K562 (cell line): Measurements from ENCODE around the gene SART3. TPM values are rescaled to one million over a fixed set of nuclear protein-coding genes. Genes with fewer than 3 reads are reported as not detected.
A peak's percentile ranks its signal among the peaks of the same experiment; 100 is the strongest.

Experiments
- BRF2 ChIP-seq: IDR thresholded peaks from 3 replicates; pipeline ENCODE4 v1.6.1; 2011; ENCODE audit warnings: borderline replicate concordance, mild to moderate bottlenecking; ENCODE audit not compliant: insufficient read length, insufficient read depth
- CUX1 ChIP-seq: fragments of 200-800 bp; sonication (Bioruptor generic); IDR thresholded peaks from 2 replicates; pipeline ENCODE4 v1.6.1; 2016; ENCODE audit warnings: missing genetic modification characterization, missing compliant biosample characterization
- E2F4 ChIP-seq: sonication (generic); formaldehyde crosslinking; IDR thresholded peaks from 2 replicates; pipeline ENCODE4 v1.8.0; 2022; ENCODE audit warnings: mild to moderate bottlenecking, low read depth, missing genetic modification reagents
- EP400 ChIP-seq: fragments of 450-650 bp; IDR thresholded peaks from 2 replicates; pipeline ENCODE4 v1.6.1; 2017; ENCODE audit warnings: antibody characterized with exemption, mild to moderate bottlenecking, moderate library complexity
- EZH2 ChIP-seq: IDR thresholded peaks from 2 replicates; pipeline ENCODE4 v1.6.1; 2012; ENCODE audit warnings: low read depth, mild to moderate bottlenecking, inconsistent platforms, low read length, borderline replicate concordance
- FIP1L1 ChIP-seq: fragments of 200-400 bp; formaldehyde crosslinking; IDR thresholded peaks from 2 replicates; pipeline ENCODE4 v1.6.1; 2018; ENCODE audit warnings: mild to moderate bottlenecking, low read depth, low read length; ENCODE audit not compliant: poor library complexity, severe bottlenecking
- GATA2 ChIP-seq: sonication (generic); formaldehyde crosslinking; IDR thresholded peaks from 2 replicates; pipeline ENCODE4 v1.4.0; 2020; ENCODE audit warnings: mild to moderate bottlenecking, missing genetic modification reagents
- HDGF ChIP-seq: fragments of 450-650 bp; IDR thresholded peaks from 2 replicates; pipeline ENCODE4 v1.6.1; 2016
- HNRNPLL ChIP-seq: fragments of 200-400 bp; formaldehyde crosslinking; IDR thresholded peaks from 2 replicates; pipeline ENCODE4 v1.6.1; 2017; ENCODE audit warnings: low read length, low read depth, mild to moderate bottlenecking; ENCODE audit not compliant: poor library complexity, severe bottlenecking
- ILK ChIP-seq: fragments of 450-650 bp; IDR thresholded peaks from 2 replicates; pipeline ENCODE4 v1.6.1; 2016; ENCODE audit warnings: missing genetic modification characterization, low read depth, mild to moderate bottlenecking, missing compliant biosample characterization, moderate library complexity, borderline replicate concordance
- MCM7 ChIP-seq, 2 experiments: fragments of 450-650 bp; IDR thresholded peaks; 2 replicates each; pipeline ENCODE4 v1.6.1; 2016 to 2018
- SMARCA5 ChIP-seq: fragments of 450-650 bp; IDR thresholded peaks from 2 replicates; pipeline ENCODE4 v1.6.1; 2016
- SMC3 ChIP-seq: conservative IDR thresholded peaks from 2 replicates; pipeline ENCODE4 v1.6.1; 2011; ENCODE audit warnings: low read depth, low read length, improper control_type of control experiment; ENCODE audit not compliant: insufficient read depth
- SRF ChIP-seq, 2 experiments: fragments of 250-450, 450-650 bp in 1 of 2; sonication (Bioruptor Pico) in 1 of 2; sonication (generic) in 1 of 2; formaldehyde crosslinking; IDR thresholded peaks; 2 replicates each; pipeline versions ENCODE4 v1.5.0 to v1.5.1; 2020 to 2022; ENCODE audit warnings: mild to moderate bottlenecking in 1 of 2, missing genetic modification reagents in 1 of 2
- THRB ChIP-seq: fragments of 450-650 bp; formaldehyde crosslinking; conservative IDR thresholded peaks from 2 replicates; pipeline ENCODE4 v1.4.0; 2022; ENCODE audit warnings: mild to moderate bottlenecking, missing genetic modification characterization
- ZNF239 ChIP-seq: fragments of 250-450 bp; sonication (Bioruptor Pico); IDR thresholded peaks from 2 replicates; pipeline ENCODE4 v1.4.0; 2020; ENCODE audit warnings: mild to moderate bottlenecking
- ZNF316 ChIP-seq: fragments of 450-650 bp; IDR thresholded peaks from 2 replicates; pipeline ENCODE4 v1.6.1; 2016
- ZNF445 ChIP-seq: fragments of 250-450 bp; sonication (Bioruptor Pico); IDR thresholded peaks from 2 replicates; pipeline ENCODE4 v1.4.0; 2020; ENCODE audit warnings: low read depth, mild to moderate bottlenecking, moderate library complexity
- ZNF57 ChIP-seq: fragments of 450-650 bp; formaldehyde crosslinking; IDR thresholded peaks from 2 replicates; pipeline ENCODE4 v1.4.0; 2020; ENCODE audit warnings: mild to moderate bottlenecking, moderate library complexity
- ZNF644 ChIP-seq: fragments of 200-800 bp; sonication (Bioruptor generic); IDR thresholded peaks from 2 replicates; pipeline ENCODE4 v1.6.1; 2016; ENCODE audit warnings: low read depth, missing genetic modification characterization, missing compliant biosample characterization
- polyA plus RNA-seq, 8 experiments: library from polyadenylated mRNA; depleted of rRNA in 4 of 8; stranded (reverse) in 5 of 8; unstranded in 3 of 8; fragments of >200 nt; fragmentation: Nextera tagmentation in 2 of 8; fragmentation: Illumina TruSeq in 1 of 8; extraction: Ambion mirVana in 2 of 8; extraction: Trizol in 1 of 8; gene quantifications; 2 replicates each; pipeline versions ENCODE4 v1.2.1 to v1.2.3, GENCODE V29; 2011 to 2014; ENCODE audit warnings: inconsistent platforms in 1 of 8, missing spikeins in 1 of 8
- total RNA-seq, 7 experiments: library from RNA; depleted of rRNA in 6 of 7; stranded (reverse); fragments of >200 nt in 6 of 7; fragmentation: Illumina TruSeq in 2 of 7; extraction: Trizol in 2 of 7; gene quantifications; 2 replicates each; pipeline versions ENCODE4 v1.2.1 to v1.2.3, GENCODE V29; 2011 to 2021; ENCODE audit warnings: low replicate concordance in 1 of 7

SART3 gene
- total and polyA plus RNA-seq, 9 of the 15 experiments (the other 6 are each of a cell fraction or from before 2014, with no cell fraction given) = 8.9 to 167 (median 56.7) TPM

GRCh38 chr12:108514973-108515814 is 45.8 kb downstream of the SART3 start, which contains the start of gene FICD (continued):
- TF ChIP-seq BRF2 (no peak), ZNF57 (no peak), GATA2 (CRISPR knock-in tag) (no peak), SMARCA5 (no peak), THRB (CRISPR knock-in tag) (no peak), HDGF (no peak), ZNF445 (CRISPR knock-in tag) (no peak), ZNF644 (tag) (no peak), HNRNPLL (peak; percentile 20), E2F4 (CRISPR knock-in tag) (no peak), ZNF239 (CRISPR knock-in tag) (no peak), SMC3 (no peak), EZH2 (no peak), FIP1L1 (peak; percentile 54), SRF (CRISPR knock-in tag; IDR thresholded peaks at IDR 0.05) (peak in 1 of 2 experiments; percentile 19; a peak in 1 of 4 replicates), ILK (tag) (no peak), MCM7 (IDR thresholded peaks at IDR 0.05) (no peak), ZNF316 (no peak), EP400 (peak; percentile 86), CUX1 (CRISPR knock-in tag) (no peak)
